HEK293 (cell line): Measurements from ENCODE around the gene MMUT.
"Not testable (repeated sequence)": the region's sequence is repeated elsewhere in the genome, so short reads cannot be mapped to it uniquely, and the experiment has no call there.

Experiments
- CTCF ChIA-PET: fragments of 350-600 bp; formaldehyde crosslinking; extraction: SDS; loops from one replicate; lab custom pipeline; 2021; ENCODE audit warnings: antibody characterized with exemption; lab: Yijun Ruan, JAX
- POLR2A ChIA-PET: fragments of 300-600 bp; formaldehyde crosslinking; extraction: SDS; loops from one replicate; lab custom pipeline; 2020; ENCODE audit warnings: antibody characterized with exemption, inconsistent platforms; lab: Yijun Ruan, JAX
- H3K27ac ChIP-seq: fragments of 200-500 bp; sonication (Bioruptor generic); 2 replicates; pipeline ENCODE4 v1.5.1; 2014; ENCODE audit warnings: low read depth, low read length, control low read depth, inconsistent platforms; ENCODE audit errors: extremely low read depth
- H3K36me3 ChIP-seq, 2 experiments: fragments of 200-500 bp in 1 of 2; sonication (Bioruptor generic) in 1 of 2; 1 replicate in 1 of 2; 2 replicates in 1 of 2; pipeline ENCODE4 v1.5.1; 2014 to 2017; ENCODE audit warnings: inconsistent platforms in 2 of 2, low read length in 2 of 2; ENCODE audit not compliant: control insufficient read depth in 2 of 2, insufficient read depth in 1 of 2
- H3K4me1 ChIP-seq: fragments of 200-500 bp; sonication (Bioruptor generic); 2 replicates; pipeline ENCODE4 v1.5.1; 2014; ENCODE audit warnings: mild to moderate bottlenecking, low read length, inconsistent platforms; ENCODE audit not compliant: control insufficient read depth, insufficient read depth
- H3K4me3 ChIP-seq: 2 replicates; pipeline ENCODE4 v1.5.1; 2011; ENCODE audit warnings: low read depth, mild to moderate bottlenecking, control low read depth, low read length, moderate library complexity
- H3K9me3 ChIP-seq: fragments of 200-500 bp; sonication (Bioruptor generic); 2 replicates; pipeline ENCODE4 v1.5.1; 2014; ENCODE audit warnings: low read depth, low read length, inconsistent platforms; ENCODE audit not compliant: control insufficient read depth, insufficient read depth
- KLF1 ChIP-seq: fragments of 450-650 bp; formaldehyde crosslinking; IDR thresholded peaks from 2 replicates; pipeline ENCODE4 v1.5.1; 2016; ENCODE audit warnings: missing biosample characterization, missing genetic modification characterization
- MZF1 ChIP-seq: fragments of 450-650 bp; formaldehyde crosslinking; IDR thresholded peaks from 2 replicates; pipeline ENCODE4 v1.5.1; 2017; ENCODE audit warnings: missing biosample characterization, missing genetic modification characterization, borderline replicate concordance
- PRDM10 ChIP-seq: fragments of 450-650 bp; formaldehyde crosslinking; IDR thresholded peaks from 2 replicates; pipeline ENCODE4 v1.5.1; 2016; ENCODE audit warnings: missing biosample characterization, missing genetic modification characterization
- SP2 ChIP-seq: fragments of 450-650 bp; formaldehyde crosslinking; IDR thresholded peaks from 2 replicates; pipeline ENCODE4 v1.5.1; 2016; ENCODE audit warnings: missing biosample characterization, missing genetic modification characterization
- YY1 ChIP-seq: fragments of 450-650 bp; formaldehyde crosslinking; IDR thresholded peaks from 2 replicates; pipeline ENCODE4 v1.5.1; 2018; ENCODE audit warnings: missing biosample characterization, missing genetic modification characterization
- ZNF140 ChIP-seq: fragments of 450-650 bp; formaldehyde crosslinking; IDR thresholded peaks from 2 replicates; pipeline ENCODE4 v1.5.1; 2016; ENCODE audit warnings: missing biosample characterization, missing genetic modification characterization
- ZNF184 ChIP-seq: fragments of 450-650 bp; IDR thresholded peaks from 2 replicates; pipeline ENCODE4 v1.5.1; 2018; ENCODE audit warnings: missing biosample characterization, mild to moderate bottlenecking, missing genetic modification characterization
- ZNF280D ChIP-seq: fragments of 450-650 bp; formaldehyde crosslinking; IDR thresholded peaks from 2 replicates; pipeline ENCODE4 v1.5.1; 2016; ENCODE audit warnings: missing biosample characterization, missing genetic modification characterization
- ZNF324 ChIP-seq: fragments of 450-650 bp; formaldehyde crosslinking; IDR thresholded peaks from 2 replicates; pipeline ENCODE4 v1.5.1; 2016; ENCODE audit warnings: missing biosample characterization, missing genetic modification characterization
- ZNF335 ChIP-seq: fragments of 450-650 bp; formaldehyde crosslinking; conservative IDR thresholded peaks from 2 replicates; pipeline ENCODE4 v1.5.1; 2016; ENCODE audit warnings: missing biosample characterization, missing genetic modification characterization
- ZNF354C ChIP-seq: fragments of 450-650 bp; formaldehyde crosslinking; IDR thresholded peaks from 2 replicates; pipeline ENCODE4 v1.5.1; 2016; ENCODE audit warnings: missing biosample characterization, missing genetic modification characterization, low read depth, borderline replicate concordance
- ZNF558 ChIP-seq: fragments of 450-650 bp; formaldehyde crosslinking; IDR thresholded peaks from 2 replicates; pipeline ENCODE4 v1.5.1; 2016; ENCODE audit warnings: missing biosample characterization, missing genetic modification characterization
- ZNF654 ChIP-seq: fragments of 450-650 bp; formaldehyde crosslinking; IDR thresholded peaks from 2 replicates; pipeline ENCODE4 v1.5.1; 2016; ENCODE audit warnings: low read depth, missing biosample characterization, missing genetic modification characterization
- ZNF791 ChIP-seq: fragments of 450-650 bp; formaldehyde crosslinking; IDR thresholded peaks from 2 replicates; pipeline ENCODE4 v1.5.1; 2016; ENCODE audit warnings: missing biosample characterization, missing genetic modification characterization

Gene MMUT

GRCh38 chr6:49401063-49401462, 62.0 kb downstream of the MMUT start (continued):
- TF ChIP-seq PRDM10 (tag by site-specific recombination) (no peak), ZNF324 (no peak), SP2 (tag by site-specific recombination) (no peak), ZNF184 (tag by site-specific recombination) (no peak), MZF1 (tag by site-specific recombination) (no peak), ZNF558 (tag by site-specific recombination) (no peak), ZNF654 (tag by site-specific recombination) (no peak)

GRCh38 chr6:49386667-49387508, 76.2 kb downstream of the MMUT start:
- TF ChIP-seq YY1: peak; percentile 55; the same call in 1 of the 2 replicates
- TF ChIP-seq KLF1: peak; percentile 28; the same call in 1 of the 2 replicates
- H3K36me3 ChIP-seq, H3K4me3 ChIP-seq, CTCF ChIA-PET, H3K4me1 ChIP-seq, H3K9me3 ChIP-seq, POLR2A ChIA-PET, H3K27ac ChIP-seq: not testable (repeated sequence)

DNA sequence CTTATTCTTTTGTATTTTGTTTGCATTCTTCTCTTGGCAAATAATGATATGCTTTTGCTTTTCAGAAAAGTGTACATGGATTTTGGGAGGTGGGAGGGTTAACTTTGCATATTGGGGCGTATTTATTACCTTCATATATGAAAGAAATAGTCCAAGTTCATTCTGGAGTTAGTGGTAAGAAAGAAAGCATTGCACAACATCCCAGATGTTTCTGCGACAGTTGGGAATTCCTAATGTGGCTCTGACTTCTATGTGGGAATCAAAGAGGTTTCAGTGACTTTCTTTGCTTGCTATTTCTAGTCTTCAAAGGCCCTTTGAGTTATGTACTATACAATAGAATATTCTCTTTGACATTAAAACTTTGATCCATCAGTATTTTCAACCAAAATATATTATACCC, 78.1 kb downstream of the MMUT start:
- TF ChIP-seq ZNF354C (tag by site-specific recombination): no peak
- TF ChIP-seq SP2 (tag by site-specific recombination): no peak
- no peak for TF ChIP-seq ZNF335 (tag by site-specific recombination)
- no peak for TF ChIP-seq ZNF791 (tag by site-specific recombination)
- no peak for TF ChIP-seq ZNF280D (tag by site-specific recombination)
- TF ChIP-seq ZNF140 (tag by site-specific recombination): no peak
- H3K36me3 ChIP-seq: no peaks in the 10 kb centered on the region
- no peak overlapping the region for H3K4me3 ChIP-seq
- no peak overlapping the region for H3K27ac ChIP-seq
- H3K9me3 ChIP-seq: no peaks in the 10 kb centered on the region
- ChIA-PET POLR2A (no interaction called here), CTCF (no interaction called here)
- no peaks in the 10 kb centered on the region for H3K4me1 ChIP-seq
